ENCODE measurements around the gene TMEM198. TPM values are rescaled to one million over a fixed set of nuclear protein-coding genes. Genes with fewer than 3 reads are reported as not detected.

The TMEM198 gene
- total and polyA plus RNA-seq, 9 of the 15 experiments (the other 6 are each of a cell fraction or from before 2014, with no cell fraction given) = 0.03 to 3.8 (median 1.0) TPM

GRCh38 chr2:219571311-219572236, 27.7 kb downstream of the TMEM198 start, which contains the start of gene OBSL1 (continued):
- TF ChIP-seq SMARCE1 (IDR thresholded peaks at IDR 0.05) = peak; percentile 96
- TF ChIP-seq, protein P1, sequence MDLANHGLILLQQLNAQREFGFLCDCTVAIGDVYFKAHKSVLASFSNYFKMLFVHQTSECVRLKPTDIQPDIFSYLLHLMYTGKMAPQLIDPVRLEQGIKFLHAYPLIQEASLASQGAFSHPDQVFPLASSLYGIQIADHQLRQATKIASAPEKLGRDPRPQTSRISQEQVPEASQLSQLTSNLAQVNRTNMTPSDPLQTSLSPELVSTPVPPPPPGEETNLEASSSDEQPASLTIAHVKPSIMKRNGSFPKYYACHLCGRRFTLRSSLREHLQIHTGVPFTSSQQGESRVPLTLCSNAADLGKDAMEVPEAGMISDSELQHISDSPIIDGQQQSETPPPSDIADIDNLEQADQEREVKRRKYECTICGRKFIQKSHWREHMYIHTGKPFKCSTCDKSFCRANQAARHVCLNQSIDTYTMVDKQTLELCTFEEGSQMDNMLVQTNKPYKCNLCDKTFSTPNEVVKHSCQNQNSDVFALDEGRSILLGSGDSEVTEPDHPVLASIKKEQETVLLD (IDR thresholded peaks at IDR 0.05) = peak; percentile 88
- peak; percentile 57; the same call in 1 of the 2 replicates for TF ChIP-seq FOXP1 (CRISPR knock-in tag; IDR thresholded peaks at IDR 0.05)
- peak; percentile 79 to 82 for TF ChIP-seq TRIM24 (IDR thresholded peaks at IDR 0.05)
- peak; percentile 85 for TF ChIP-seq NEUROD1 (IDR thresholded peaks at IDR 0.05; ENCODE audit: borderline replicate concordance, low read depth, low read length, partially characterized antibody)
- peak; percentile 59 to 78; a peak in 2 of 4 replicates for TF ChIP-seq ARNT (IDR thresholded peaks at IDR 0.05)
- TF ChIP-seq MBD2 (IDR thresholded peaks at IDR 0.05; ENCODE audit: borderline replicate concordance, low read depth) = peak; percentile 41; the same call in 1 of the 2 replicates
- peak; percentile 70; the same call in 1 of the 2 replicates for TF ChIP-seq SP1 (CRISPR knock-in tag; IDR thresholded peaks at IDR 0.05)
- no peak for TF ChIP-seq ZNF232 (CRISPR knock-in tag; IDR thresholded peaks at IDR 0.05)
- TF ChIP-seq UBTF (IDR thresholded peaks at IDR 0.05; ENCODE audit: borderline replicate concordance in 1 of 2, low read depth in 2 of 2, low read length in 2 of 2) = 0 out of 4 replicates have a peak, but pooled peaks of 1 of the 2 experiments have one; percentile 20
- TF ChIP-seq MYNN (IDR thresholded peaks at IDR 0.05) = peak; percentile 89; the same call in 1 of the 2 replicates
- TF ChIP-seq MYNN (CRISPR knock-in tag; IDR thresholded peaks at IDR 0.05) = no peak
- peak; percentile 88 for TF ChIP-seq THRA (IDR thresholded peaks at IDR 0.05)
- peak; percentile 50; the same call in 1 of the 2 replicates for TF ChIP-seq CTBP1 (IDR thresholded peaks at IDR 0.05; ENCODE audit: borderline replicate concordance)
- no peak for TF ChIP-seq PCBP1 (IDR thresholded peaks at IDR 0.05; ENCODE audit: low read depth, low read length, poor library complexity, severe bottlenecking)
- TF ChIP-seq SMARCA4 (IDR thresholded peaks at IDR 0.05) = peak; percentile 93
- peak; percentile 47; the same call in 1 of the 2 replicates for TF ChIP-seq TRIM28 (IDR thresholded peaks at IDR 0.05)
- TF ChIP-seq NFYB (IDR thresholded peaks at IDR 0.05; ENCODE audit: extremely low read depth, insufficient read length) = no peak
- no peak for TF ChIP-seq ZNF668 (CRISPR knock-in tag; IDR thresholded peaks at IDR 0.05)
- TF ChIP-seq ZBTB1 (CRISPR knock-in tag; IDR thresholded peaks at IDR 0.05; ENCODE audit: borderline replicate concordance, low read depth) = no peak
- peak; percentile 39; the same call in 1 of the 2 replicates for TF ChIP-seq ESRRA (IDR thresholded peaks at IDR 0.05; ENCODE audit: borderline replicate concordance, low read depth)
- no peak for TF ChIP-seq ZNF146 (CRISPR knock-in tag; IDR thresholded peaks at IDR 0.05; ENCODE audit: unreplicated experiment)

Measured in K562 (cell line).